Effector memory CD8-positive, alpha-beta T cell (primary cell): ENCODE data around the gene ATG2A.

ENCODE experiments used
- ATAC-seq: fragments of 150-1000 bp; cut with Tn5 transposase; replicated peaks from 2 replicates; pipeline ENCODE4 v1.10.0; 2021; ENCODE audit warnings: mild to moderate bottlenecking, moderate library complexity
- DNase-seq, 3 experiments: peaks; one replicate each; pipeline ENCODE4 v3.0.0; 2021
- H3K27ac Mint-ChIP-seq, 2 donors: one replicate each; pipeline ENCODE4 v1.8.0; 2022; ENCODE audit warnings: mild to moderate bottlenecking in 2 of 2, mixed read lengths in 2 of 2, moderate library complexity in 2 of 2
- H3K27me3 Mint-ChIP-seq, 2 donors: one replicate each; pipeline ENCODE4 v1.8.0; 2022; ENCODE audit warnings: mixed read lengths in 2 of 2
- H3K36me3 Mint-ChIP-seq: one replicate; pipeline ENCODE4 v1.8.0; 2022; ENCODE audit warnings: mild to moderate bottlenecking, moderate library complexity, mixed read lengths; ENCODE audit not compliant: insufficient read depth
- H3K4me1 Mint-ChIP-seq, 2 donors: one replicate each; pipeline ENCODE4 v1.8.0; 2022; ENCODE audit warnings: low read depth in 2 of 2, mixed read lengths in 2 of 2
- H3K4me3 Mint-ChIP-seq, 2 donors: one replicate each; pipeline ENCODE4 v1.8.0; 2022; ENCODE audit warnings: mild to moderate bottlenecking in 2 of 2, mixed read lengths in 2 of 2, moderate library complexity in 2 of 2
- H3K9me3 Mint-ChIP-seq, 2 donors: one replicate each; pipeline ENCODE4 v1.8.0; 2022; ENCODE audit warnings: mixed read lengths in 2 of 2

The ATG2A gene

DNA sequence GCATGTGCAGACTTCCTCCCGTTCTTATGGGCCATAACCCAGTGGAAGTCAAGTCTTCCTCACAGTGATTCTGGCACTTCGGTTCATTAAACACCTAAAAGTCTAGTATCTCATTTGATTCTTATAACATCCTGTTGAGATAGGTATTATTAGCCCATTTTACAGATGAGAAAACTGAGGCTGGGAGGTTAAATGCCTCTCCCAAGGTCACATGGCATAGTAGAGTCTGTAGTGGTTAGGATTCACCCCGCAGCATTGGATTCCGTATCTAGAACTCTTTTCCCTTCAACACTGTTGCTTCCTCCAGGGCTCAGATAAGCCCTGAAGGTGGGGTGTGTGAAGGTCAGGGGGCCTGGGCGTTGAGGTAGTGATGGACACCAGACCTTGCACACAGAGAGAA, 15.3 kb upstream of the ATG2A start:
- Mint-ChIP-seq H3K27me3 (peaks cover 0 to 3% of the 10 kb centered on the region in 2 donors), H3K9me3 (no peaks in the 10 kb centered on the region), H3K27ac (peak overlapping the region in 1 of 2 donors; percentile 12), H3K36me3 (peaks cover 20% of the 10 kb centered on the region), H3K4me1 (peaks cover 0 to 1% of the 10 kb centered on the region in 2 donors), H3K4me3 (no peak overlapping the region)
- ATAC-seq (no peak), DNase-seq (no peak)

DNA sequence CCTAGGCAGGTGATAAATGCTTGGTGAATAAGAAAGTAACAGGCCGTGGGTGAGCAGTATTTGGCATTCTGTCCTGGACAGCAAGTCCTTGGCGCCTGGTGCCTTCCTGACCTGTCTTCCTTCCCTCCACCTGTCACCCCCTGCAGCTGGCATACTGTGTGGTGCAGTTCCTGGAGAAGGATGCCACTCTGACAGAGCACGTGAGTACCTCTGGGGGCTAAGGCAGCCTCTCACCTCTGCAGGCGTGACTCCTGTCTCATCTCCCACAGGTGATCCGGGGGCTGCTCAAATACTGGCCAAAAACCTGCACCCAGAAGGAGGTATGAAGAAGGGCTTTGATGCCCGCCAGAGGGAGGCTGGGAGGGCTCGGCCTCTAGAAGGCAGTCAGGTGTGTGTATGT, 14.3 kb upstream of the ATG2A start:
- Mint-ChIP-seq H3K36me3 (peaks cover 20% of the 10 kb centered on the region), H3K27me3 (no peaks in the 10 kb centered on the region), H3K27ac (no peak overlapping the region), H3K4me3 (no peak overlapping the region), H3K4me1 (peaks cover 1% of the 10 kb centered on the region in 2 donors), H3K9me3 (no peaks in the 10 kb centered on the region)
- DNase-seq (no peak), ATAC-seq (no peak)

DNA sequence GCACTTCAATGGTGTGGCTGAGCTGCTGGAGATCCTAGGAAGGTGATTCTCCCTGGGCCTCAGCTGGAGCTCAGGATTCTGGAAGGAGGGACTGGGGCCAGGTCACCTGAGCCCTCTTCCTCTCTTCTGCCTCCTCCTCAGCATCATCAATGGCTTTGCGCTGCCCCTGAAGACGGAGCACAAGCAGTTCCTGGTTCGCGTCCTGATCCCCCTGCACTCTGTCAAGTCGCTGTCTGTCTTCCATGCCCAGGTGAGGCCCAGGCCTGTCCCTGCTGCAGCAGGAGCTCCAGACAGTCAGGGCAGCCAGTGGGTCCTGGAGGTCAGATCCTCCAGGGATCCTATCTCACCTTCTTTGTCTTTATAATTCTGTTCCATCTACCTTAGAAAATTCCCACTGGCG, 13.3 kb upstream of the ATG2A start:
- no peaks in the 10 kb centered on the region for H3K27me3 Mint-ChIP-seq
- H3K27ac Mint-ChIP-seq: no peak overlapping the region
- H3K9me3 Mint-ChIP-seq: no peaks in the 10 kb centered on the region
- H3K36me3 Mint-ChIP-seq: peaks cover 20% of the 10 kb centered on the region
- ATAC-seq (no peak), DNase-seq (no peak)
- no peak overlapping the region for H3K4me3 Mint-ChIP-seq
- peaks cover 6 to 7% of the 10 kb centered on the region in 2 donors for H3K4me1 Mint-ChIP-seq

DNA sequence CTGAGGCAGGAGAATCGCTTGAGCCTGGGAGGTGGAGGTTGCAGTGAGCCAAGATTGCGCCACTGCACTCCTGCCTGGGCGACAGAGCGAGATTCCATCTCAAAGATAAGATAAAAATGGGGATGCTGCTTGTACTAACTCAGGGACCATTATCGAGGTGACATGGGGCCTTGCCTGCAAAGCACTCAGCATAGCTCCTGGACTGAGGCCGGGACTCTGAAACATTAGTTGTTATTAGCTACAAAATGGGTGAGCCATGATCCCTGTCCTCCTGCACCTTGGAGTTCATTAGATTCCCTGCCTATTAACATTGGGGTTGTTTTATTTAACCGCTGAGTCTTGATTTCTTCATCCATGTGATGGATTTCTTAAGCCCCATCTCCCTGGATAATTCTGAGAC, 12.6 kb upstream of the ATG2A start:
- H3K27me3 Mint-ChIP-seq: no peaks in the 10 kb centered on the region
- H3K4me3 Mint-ChIP-seq: no peak overlapping the region
- peaks cover 10 to 11% of the 10 kb centered on the region in 2 donors for H3K4me1 Mint-ChIP-seq
- H3K36me3 Mint-ChIP-seq: peaks cover 17% of the 10 kb centered on the region
- no peak for DNase-seq
- no peak for ATAC-seq
- H3K27ac Mint-ChIP-seq: no peak overlapping the region
- no peaks in the 10 kb centered on the region for H3K9me3 Mint-ChIP-seq

DNA sequence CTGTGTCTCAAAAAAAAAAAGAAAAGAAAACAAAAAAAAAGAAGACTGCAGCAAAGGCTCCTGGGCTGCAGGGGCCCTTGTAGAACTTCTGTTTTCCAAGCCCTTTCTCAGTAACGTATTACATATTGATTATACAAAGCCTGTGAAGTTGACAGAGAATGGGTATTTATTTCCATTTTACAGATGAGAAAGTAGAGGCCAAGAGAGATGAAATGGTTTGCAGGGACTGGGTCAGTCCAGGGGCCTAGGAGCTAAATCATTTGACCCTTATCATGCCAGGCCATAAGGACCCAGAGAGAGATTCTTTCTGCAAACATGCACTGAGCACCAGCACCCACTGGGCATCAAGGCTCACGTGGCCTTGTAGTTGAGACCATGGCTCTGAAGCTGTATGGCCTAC, 11.9 kb upstream of the ATG2A start:
- DNase-seq (no peak), ATAC-seq (no peak)
- peaks cover 14 to 16% of the 10 kb centered on the region in 2 donors for H3K4me1 Mint-ChIP-seq
- H3K27ac Mint-ChIP-seq: no peak overlapping the region
- H3K36me3 Mint-ChIP-seq: peaks cover 19% of the 10 kb centered on the region
- no peaks in the 10 kb centered on the region for H3K27me3 Mint-ChIP-seq
- H3K9me3 Mint-ChIP-seq: no peaks in the 10 kb centered on the region
- H3K4me3 Mint-ChIP-seq: no peak overlapping the region

DNA sequence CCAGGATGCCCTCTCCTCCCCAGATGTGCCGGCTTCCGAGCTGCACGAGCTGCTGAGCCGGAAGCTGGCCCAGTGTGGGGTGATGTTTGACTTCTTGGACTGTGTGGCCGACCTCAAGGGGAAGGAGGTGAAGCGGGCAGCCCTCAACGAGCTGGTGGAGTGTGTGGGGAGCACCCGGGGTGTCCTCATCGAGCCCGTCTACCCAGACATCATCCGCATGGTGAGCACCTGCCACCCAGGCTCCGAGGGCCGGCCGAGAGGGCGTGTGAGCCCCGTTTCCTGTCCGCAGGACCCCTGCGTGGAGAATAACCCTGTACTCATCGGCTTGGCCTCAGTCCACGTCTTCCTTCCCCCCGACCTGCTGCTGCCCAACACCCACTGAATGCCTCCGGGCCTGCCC, 9.7 kb upstream of the ATG2A start:
- DNase-seq (no peak), ATAC-seq (no peak)
- no peaks in the 10 kb centered on the region for H3K27me3 Mint-ChIP-seq
- H3K36me3 Mint-ChIP-seq: peaks cover 8% of the 10 kb centered on the region
- no peak overlapping the region for H3K27ac Mint-ChIP-seq
- H3K4me1 Mint-ChIP-seq: peaks cover 18% of the 10 kb centered on the region in 2 donors
- H3K9me3 Mint-ChIP-seq: no peaks in the 10 kb centered on the region
- H3K4me3 Mint-ChIP-seq: peak overlapping the region; percentile 38 to 45

DNA sequence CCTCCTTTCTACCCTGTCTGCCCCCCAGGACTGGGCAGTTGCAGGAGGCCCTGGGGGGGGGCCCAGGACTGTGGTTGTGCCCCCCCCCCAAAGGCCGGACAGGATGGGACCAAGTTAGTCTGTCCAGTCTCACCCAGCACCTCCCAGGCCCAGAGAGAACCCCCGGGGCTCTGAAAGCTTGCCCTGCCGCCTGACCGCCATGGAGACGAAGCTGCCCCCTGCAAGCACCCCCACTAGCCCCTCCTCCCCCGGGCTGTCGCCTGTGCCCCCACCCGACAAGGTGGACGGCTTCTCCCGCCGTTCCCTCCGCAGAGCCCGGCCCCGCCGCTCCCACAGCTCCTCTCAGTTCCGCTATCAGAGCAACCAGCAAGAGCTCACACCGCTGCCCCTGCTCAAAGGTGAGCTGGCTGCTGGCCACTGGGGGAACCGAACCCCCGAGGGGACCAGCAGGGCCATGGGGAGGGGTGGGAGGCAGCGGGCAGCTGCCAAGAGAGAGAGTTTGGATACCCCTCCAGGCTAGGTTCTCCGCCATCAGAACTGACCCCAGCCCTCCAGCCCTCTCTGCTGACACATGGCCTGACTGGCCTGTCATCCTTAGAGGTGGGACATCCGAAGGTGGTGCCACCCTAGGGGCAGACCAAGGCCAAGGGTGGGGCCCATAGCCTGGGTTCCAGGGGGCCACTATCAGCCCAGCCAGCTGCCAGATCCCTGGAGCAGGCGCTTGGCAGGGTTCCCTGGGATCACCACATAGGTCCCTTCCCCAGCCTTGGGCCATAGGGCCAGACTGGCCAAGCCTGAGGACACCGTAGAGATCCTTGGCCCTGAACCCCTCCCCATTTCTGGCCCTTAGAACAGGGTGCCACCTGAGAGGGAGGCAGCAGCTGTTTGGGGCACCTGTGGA, 8.8 kb upstream of the ATG2A start:
- H3K4me1 Mint-ChIP-seq: peaks cover 18% of the 10 kb centered on the region in 2 donors
- H3K27ac Mint-ChIP-seq: peak overlapping the region; percentile 59 to 99
- ATAC-seq: no peak
- DNase-seq: no peak
- H3K4me3 Mint-ChIP-seq: peak overlapping the region; percentile 90 to 99
- H3K36me3 Mint-ChIP-seq: peaks cover 8% of the 10 kb centered on the region
- no peaks in the 10 kb centered on the region for H3K27me3 Mint-ChIP-seq
- no peaks in the 10 kb centered on the region for H3K9me3 Mint-ChIP-seq

DNA sequence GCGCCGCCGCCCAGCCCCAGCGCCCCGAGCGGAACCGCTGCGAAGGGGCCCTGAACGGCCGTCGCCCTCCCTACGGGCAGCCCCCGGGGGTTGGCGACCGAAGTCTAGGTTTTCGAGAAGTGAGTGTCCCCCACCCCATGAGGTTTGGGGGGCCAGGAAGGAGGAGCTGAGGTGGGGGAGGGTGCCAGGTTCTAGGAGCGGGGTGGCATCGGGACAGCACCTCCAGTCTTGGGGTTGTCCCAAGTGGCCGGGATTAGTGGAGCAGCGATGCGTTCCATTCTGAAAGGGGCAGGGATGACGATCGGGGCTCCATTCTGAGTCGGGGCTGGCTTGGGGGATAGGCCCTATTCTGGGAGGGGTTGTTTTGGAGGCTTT, 7.9 kb upstream of the ATG2A start:
- DNase-seq: no peak
- Mint-ChIP-seq H3K36me3 (peaks cover 3% of the 10 kb centered on the region), H3K27me3 (no peaks in the 10 kb centered on the region), H3K4me1 (peaks cover 18% of the 10 kb centered on the region in 2 donors), H3K27ac (peak overlapping the region; percentile 98 to 99), H3K9me3 (no peaks in the 10 kb centered on the region), H3K4me3 (peak overlapping the region; percentile 90 to 99)
- ATAC-seq: no peak

DNA sequence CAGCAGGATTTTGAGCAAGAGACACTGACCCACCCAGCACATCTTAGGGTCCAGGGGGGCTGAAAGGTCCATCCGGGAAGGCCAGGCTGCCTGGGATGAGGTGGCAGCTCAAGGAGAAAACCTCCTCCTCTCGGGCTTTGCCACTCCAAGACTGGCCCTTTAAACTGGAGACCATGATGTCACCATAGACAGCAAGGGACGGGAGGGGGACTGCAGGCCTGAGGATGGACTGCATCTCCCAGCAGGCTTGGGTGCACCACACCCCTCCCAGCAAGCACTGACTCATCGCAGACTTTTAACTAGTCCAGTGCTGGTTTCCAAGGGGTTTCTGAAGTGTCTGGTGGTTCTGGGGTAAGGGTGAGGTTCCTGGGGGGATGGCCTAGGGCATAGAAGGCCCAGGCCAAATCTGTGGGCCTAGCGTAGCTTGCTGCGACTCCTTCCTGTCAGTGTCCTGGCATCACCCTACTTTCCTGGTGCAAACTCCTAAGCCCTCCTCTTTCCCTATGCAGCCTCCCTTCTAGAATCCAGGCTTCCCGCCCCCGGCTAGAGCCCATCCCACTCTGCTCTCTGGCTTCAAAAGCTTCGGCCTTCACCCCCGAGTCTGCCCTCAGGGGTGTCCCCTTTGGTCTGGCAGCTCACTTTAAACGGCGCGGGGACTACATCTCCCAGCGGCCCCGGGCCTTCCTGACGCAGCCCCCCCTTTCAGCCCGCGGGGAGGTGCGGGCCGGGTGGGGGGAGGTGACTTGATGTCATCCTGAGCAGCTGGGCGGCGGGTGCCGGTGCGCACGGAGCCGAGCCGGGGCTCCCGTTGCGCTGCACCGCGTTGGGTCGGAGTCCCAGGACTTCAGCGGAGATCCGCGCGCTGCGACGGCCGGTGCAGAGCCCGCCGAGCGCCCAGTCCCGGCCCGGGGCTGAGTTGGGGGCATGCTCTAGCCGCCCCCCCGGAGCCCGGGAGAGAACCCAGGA, 7.2 kb upstream of the ATG2A start, which contains the start of gene PPP2R5B:
Gene PPP2R5B, plus strand, starts transcription at position 746 of the 966 bp plus-strand sequence. CDS start 1,046 bp downstream, outside the sequence.
- DNase-seq (peak; percentile 88 to 90 (median 89)), ATAC-seq (peak; percentile 93)
- no peaks in the 10 kb centered on the region for H3K9me3 Mint-ChIP-seq
- peak within 1 kb of the TSS; percentile 90 to 99 for H3K4me3 Mint-ChIP-seq
- H3K27ac Mint-ChIP-seq: peak within 1 kb of the TSS; percentile 98 to 99
- no peaks in the 10 kb centered on the region for H3K27me3 Mint-ChIP-seq
- peaks cover 3% of the 10 kb centered on the region for H3K36me3 Mint-ChIP-seq
- peaks cover 18% of the 10 kb centered on the region in 2 donors for H3K4me1 Mint-ChIP-seq

DNA sequence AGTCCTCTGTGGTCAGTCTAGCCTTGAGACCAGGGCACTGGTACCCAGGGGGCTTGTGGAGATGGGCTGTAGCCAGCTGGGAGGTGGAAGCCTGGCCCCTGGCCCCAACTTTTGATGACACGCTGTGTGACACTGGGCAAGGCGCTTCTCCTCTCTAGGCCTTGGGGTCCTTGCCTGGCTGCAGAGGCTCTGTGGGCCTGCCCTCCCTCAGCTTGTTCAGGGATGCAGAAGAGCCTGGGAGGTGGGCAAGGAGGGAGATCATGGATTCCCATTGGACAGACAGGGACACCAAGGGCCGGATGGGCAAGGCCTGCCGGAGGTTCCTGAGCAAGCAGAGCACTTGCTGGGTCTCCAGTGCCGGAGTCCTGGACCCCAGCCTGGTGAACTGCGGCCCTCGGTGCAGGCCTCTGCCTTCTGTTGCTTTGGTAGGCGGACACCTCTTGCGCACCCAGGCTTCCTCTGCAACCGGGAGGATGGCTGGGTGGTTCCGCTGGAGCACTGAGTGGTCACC, 6.2 kb upstream of the ATG2A start:
- Mint-ChIP-seq H3K9me3 (no peaks in the 10 kb centered on the region), H3K4me1 (peaks cover 18 to 19% of the 10 kb centered on the region in 2 donors), H3K27ac (peak overlapping the region in 1 of 2 donors; percentile 44), H3K27me3 (no peaks in the 10 kb centered on the region), H3K36me3 (peaks cover 6% of the 10 kb centered on the region), H3K4me3 (no peak overlapping the region)
- DNase-seq (no peak), ATAC-seq (no peak)

DNA sequence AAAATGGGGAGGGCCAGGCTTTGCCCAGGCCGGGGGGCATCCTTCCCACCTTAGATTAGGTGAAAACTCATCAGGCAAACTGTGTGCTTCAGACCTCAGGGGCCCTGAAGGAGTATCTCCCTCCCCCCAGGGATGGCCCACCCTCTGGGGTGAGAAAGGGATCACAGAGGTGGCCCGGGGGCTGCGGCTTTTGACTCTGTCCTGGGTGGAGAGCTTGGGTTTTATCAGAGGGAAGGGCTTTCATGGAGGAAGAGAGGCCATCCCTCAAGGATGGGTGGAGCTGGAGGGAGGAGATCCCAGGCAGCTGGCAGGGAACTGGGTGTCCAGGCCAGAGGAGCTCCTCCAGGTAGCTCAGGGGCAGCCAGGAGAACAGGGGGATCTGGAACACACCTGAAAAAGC, 4.4 kb upstream of the ATG2A start:
- H3K9me3 Mint-ChIP-seq: no peaks in the 10 kb centered on the region
- no peak overlapping the region for H3K27ac Mint-ChIP-seq
- H3K36me3 Mint-ChIP-seq: peaks cover 15% of the 10 kb centered on the region
- no peaks in the 10 kb centered on the region for H3K27me3 Mint-ChIP-seq
- no peak overlapping the region for H3K4me3 Mint-ChIP-seq
- H3K4me1 Mint-ChIP-seq: peaks cover 27 to 29% of the 10 kb centered on the region in 2 donors
- DNase-seq (no peak), ATAC-seq (no peak)

DNA sequence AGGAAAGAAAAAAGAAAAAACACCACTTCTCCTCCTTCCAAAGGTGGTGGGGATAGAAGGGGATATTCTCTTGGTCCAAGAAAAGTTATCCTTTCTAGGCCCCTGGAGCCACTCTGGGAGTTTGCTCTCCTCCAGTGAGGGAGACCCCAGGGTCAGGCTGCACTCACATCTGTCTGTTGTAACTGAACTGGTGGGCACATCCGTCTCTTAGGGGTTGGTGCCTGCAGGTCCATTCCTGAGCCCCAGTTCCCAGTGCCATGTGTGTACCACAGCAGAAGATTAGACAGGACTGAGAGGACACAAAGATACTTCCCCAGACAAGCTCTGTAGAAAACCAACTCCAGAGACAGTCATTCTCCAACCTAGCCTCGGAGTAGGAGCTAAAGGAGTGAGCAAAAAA, 3.1 kb upstream of the ATG2A start:
- ATAC-seq (no peak), DNase-seq (no peak)
- Mint-ChIP-seq H3K4me3 (no peak overlapping the region), H3K27me3 (no peaks in the 10 kb centered on the region), H3K4me1 (peaks cover 28 to 29% of the 10 kb centered on the region in 2 donors), H3K27ac (no peak overlapping the region), H3K36me3 (peaks cover 25% of the 10 kb centered on the region), H3K9me3 (no peaks in the 10 kb centered on the region)

DNA sequence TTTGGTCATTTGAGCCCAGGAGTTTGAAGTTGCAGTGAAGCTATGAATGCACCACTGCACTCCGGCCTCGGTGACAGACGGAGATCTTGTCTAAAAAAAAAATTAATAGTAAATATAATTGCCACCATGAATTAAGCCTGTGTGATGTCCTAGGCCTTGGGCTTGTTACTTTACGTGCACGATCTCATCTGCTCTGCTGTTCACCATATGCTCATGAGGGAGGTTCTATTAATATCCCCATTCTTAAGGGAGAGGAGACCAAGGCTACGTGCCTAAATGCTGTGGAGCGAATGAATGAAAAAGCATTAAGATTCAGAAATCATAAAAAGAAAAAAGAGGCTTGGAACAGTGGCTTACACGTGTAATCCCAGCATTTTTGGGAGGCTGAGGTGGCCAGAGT, 2.6 kb upstream of the ATG2A start:
- H3K9me3 Mint-ChIP-seq: no peaks in the 10 kb centered on the region

More for the DNA sequence above, 2.6 kb upstream of the ATG2A start:
- H3K4me1 Mint-ChIP-seq: peaks cover 25% of the 10 kb centered on the region in 2 donors
- DNase-seq (no peak), ATAC-seq (no peak)
- no peaks in the 10 kb centered on the region for H3K27me3 Mint-ChIP-seq
- peaks cover 29% of the 10 kb centered on the region for H3K36me3 Mint-ChIP-seq
- H3K27ac Mint-ChIP-seq: no peak overlapping the region
- no peak overlapping the region for H3K4me3 Mint-ChIP-seq
